Transverse colon (tissue), 3 donors: ENCODE results near the gene RASSF7.

ENCODE experiments used
- EP300 ChIP-seq: sonication (generic); formaldehyde crosslinking; IDR thresholded peaks from one replicate; pipeline ENCODE4 v1.6.1; 2017; ENCODE audit warnings: antibody characterized with exemption, low read depth
- POLR2A ChIP-seq: fragments of 450-650 bp; IDR thresholded peaks from one replicate; pipeline ENCODE4 v1.6.1; 2016; ENCODE audit warnings: antibody characterized with exemption, mild to moderate bottlenecking, moderate library complexity
- TF ChIP-seq, protein P1 (sequence below), 5 experiments: fragments of 200-600 bp in 3 of 5; fragments of 450-650 bp in 2 of 5; sonication (generic) in 3 of 5; IDR thresholded peaks; 1 replicate in 2 of 5; 2 replicates in 3 of 5; pipeline ENCODE4 v1.5.1; 2016 to 2017; ENCODE audit warnings: antibody characterized with exemption in 5 of 5, inconsistent platforms in 3 of 5, mild to moderate bottlenecking in 2 of 5, moderate library complexity in 1 of 5

DNA sequence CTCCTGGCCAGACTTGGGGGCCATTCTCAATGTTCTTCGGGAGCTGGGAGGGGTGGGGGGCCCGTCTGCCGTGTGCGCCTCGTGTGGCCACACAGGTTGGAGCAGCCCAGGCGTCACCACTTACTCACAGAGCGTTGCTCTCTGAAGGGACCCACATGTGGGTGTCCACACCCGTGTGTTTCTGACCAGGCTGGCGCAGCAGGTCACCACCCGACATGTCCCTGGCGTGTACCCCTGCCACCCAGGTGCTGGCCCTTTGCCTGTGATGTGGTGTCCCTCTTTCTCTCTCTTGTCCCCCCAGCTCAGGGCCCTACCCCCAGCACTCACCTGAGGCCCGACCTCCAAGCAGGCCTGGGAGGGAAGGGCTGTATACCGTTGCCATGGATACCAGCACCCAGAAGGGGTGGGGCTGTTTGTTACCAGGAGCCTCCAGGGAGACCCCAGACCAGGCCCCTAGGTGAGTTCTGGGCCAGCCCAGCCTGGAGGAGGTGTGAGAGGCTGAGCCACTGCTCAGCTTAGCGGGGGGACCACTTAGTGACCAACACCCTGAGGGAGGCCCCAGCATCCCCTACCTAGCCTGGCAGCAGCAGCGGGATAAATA is 1.6 kb upstream of the RASSF7 start:
- TF ChIP-seq, protein P1, sequence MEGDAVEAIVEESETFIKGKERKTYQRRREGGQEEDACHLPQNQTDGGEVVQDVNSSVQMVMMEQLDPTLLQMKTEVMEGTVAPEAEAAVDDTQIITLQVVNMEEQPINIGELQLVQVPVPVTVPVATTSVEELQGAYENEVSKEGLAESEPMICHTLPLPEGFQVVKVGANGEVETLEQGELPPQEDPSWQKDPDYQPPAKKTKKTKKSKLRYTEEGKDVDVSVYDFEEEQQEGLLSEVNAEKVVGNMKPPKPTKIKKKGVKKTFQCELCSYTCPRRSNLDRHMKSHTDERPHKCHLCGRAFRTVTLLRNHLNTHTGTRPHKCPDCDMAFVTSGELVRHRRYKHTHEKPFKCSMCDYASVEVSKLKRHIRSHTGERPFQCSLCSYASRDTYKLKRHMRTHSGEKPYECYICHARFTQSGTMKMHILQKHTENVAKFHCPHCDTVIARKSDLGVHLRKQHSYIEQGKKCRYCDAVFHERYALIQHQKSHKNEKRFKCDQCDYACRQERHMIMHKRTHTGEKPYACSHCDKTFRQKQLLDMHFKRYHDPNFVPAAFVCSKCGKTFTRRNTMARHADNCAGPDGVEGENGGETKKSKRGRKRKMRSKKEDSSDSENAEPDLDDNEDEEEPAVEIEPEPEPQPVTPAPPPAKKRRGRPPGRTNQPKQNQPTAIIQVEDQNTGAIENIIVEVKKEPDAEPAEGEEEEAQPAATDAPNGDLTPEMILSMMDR (IDR thresholded peaks at IDR 0.05), result no peak
- TF ChIP-seq EP300, result no peak
- TF ChIP-seq POLR2A, result no peak
